Stomach (tissue), 9 donors: Measurements from ENCODE around the gene FCHSD2. TPM values are rescaled to one million over a fixed set of nuclear protein-coding genes. Genes with fewer than 3 reads are reported as not detected.

Experiments used
- DNase-seq, 2 donors: peaks; one replicate each; pipeline versions ENCODE4 v3.0.0 to v3.0.0-alpha.2; 2013 to 2019
- H3K27ac ChIP-seq, 5 donors: fragments of 200-600 bp in 4 of 5; sonication (generic) in 4 of 5; one replicate each; pipeline ENCODE4 v1.5.1; 2013 to 2019; ENCODE audit warnings: mild to moderate bottlenecking in 1 of 5, moderate library complexity in 1 of 5
- H3K27me3 ChIP-seq, 3 donors: fragments of 200-600 bp; sonication (generic); one replicate each; pipeline ENCODE4 v1.5.1; 2017 to 2019; ENCODE audit warnings: mixed run types in 1 of 3
- H3K36me3 ChIP-seq, 4 donors: fragments of 200-600 bp; sonication (generic); 1 replicate in 3 of 4; 2 replicates in 1 of 4; pipeline ENCODE4 v1.5.1; 2016 to 2019
- H3K4me1 ChIP-seq, 4 donors: fragments of 200-600 bp; sonication (generic); one replicate each; pipeline ENCODE4 v1.5.1; 2016 to 2019
- H3K4me3 ChIP-seq, 4 donors: fragments of 200-600 bp; sonication (generic) in 3 of 4; one replicate each; pipeline ENCODE4 v1.5.1; 2016 to 2019; ENCODE audit warnings: mild to moderate bottlenecking in 1 of 4
- H3K9me3 ChIP-seq, 4 donors: fragments of 200-600 bp; sonication (generic); one replicate each; pipeline ENCODE4 v1.5.1; 2016 to 2019
- CTCF ChIP-seq, 7 experiments: fragments of 450-650 bp in 4 of 7; fragments of 200-600 bp in 3 of 7; sonication (generic) in 3 of 7; IDR thresholded peaks; one replicate each; pipeline ENCODE4 v1.5.1; 2016 to 2019; ENCODE audit warnings: antibody characterized with exemption in 7 of 7, control low read depth in 2 of 7, mild to moderate bottlenecking in 1 of 7
- EP300 ChIP-seq: sonication (generic); formaldehyde crosslinking; IDR thresholded peaks from one replicate; pipeline ENCODE4 v1.6.1; 2017; ENCODE audit warnings: antibody characterized with exemption
- POLR2A ChIP-seq, 4 donors: fragments of 450-650 bp; IDR thresholded peaks; one replicate each; pipeline ENCODE4 v1.6.1; 2016; ENCODE audit warnings: antibody characterized with exemption in 4 of 4, control low read depth in 2 of 4, mild to moderate bottlenecking in 1 of 4, moderate library complexity in 1 of 4
- POLR2AphosphoS5 ChIP-seq, 3 donors: sonication (generic); formaldehyde crosslinking; IDR thresholded peaks; one replicate each; pipeline ENCODE4 v1.6.1; 2016; ENCODE audit warnings: antibody characterized with exemption in 3 of 3
- WGBS, 5 donors: extraction: QIAGEN DNeasy Blood & Tissue Kit in 3 of 5; methylation state at CpG; one replicate each; pipeline versions ENCODE4 v1.1.5 to v1.1.7; 2013 to 2018; 5-methylcytosine and 5-hydroxymethylcytosine counted together
- intact Hi-C: fragments of 100-400 bp; cut with DNase I; formaldehyde crosslinking; loops from one replicate; pipeline ENCODE4 v1.15.1; 2023; ENCODE audit warnings: low total_unique reads
- polyA plus RNA-seq, 3 donors: library from polyadenylated mRNA; stranded (reverse); fragments of 200-250 nt; gene quantifications; one replicate each; pipeline ENCODE4 v1.2.3, GENCODE V29; 2013
- total RNA-seq, 5 donors: library from RNA; depleted of rRNA; stranded (reverse); fragments of >200 nt; gene quantifications; one replicate each; pipeline versions ENCODE4 v1.1.0 to v1.2.3, GENCODE V29; 2014 to 2016
- donor health status: healthy with polysubstance abuse.
- donor health status: Bipolar disorder and iron deficiency.
- donor health status: healthy.

Gene FCHSD2
- total and polyA plus RNA-seq, 8 donors: 5.7 to 64.3 (median 15.9) TPM

DNA sequence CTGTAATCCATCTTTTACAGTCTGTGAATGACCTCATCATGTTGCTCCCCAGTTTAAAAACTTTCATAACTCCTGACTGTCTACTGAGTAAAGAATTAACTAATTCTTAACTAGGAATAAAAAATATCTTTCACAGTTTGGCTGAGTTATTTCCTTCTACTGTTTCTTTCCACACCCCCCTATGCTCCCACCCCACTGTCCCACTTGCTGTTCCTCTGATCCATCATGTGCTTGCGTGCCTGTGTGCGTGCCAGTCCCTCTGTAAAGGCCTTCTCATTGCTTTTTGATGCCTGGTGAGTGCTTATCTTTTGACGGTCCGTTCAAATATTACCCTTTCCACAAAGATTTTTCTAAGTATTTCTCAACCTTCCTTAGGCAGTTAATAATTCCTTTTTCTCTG lies 272.3 kb downstream of the FCHSD2 start:
- H3K9me3 ChIP-seq: no peaks in the 10 kb centered on the region
- WGBS, 5 donors: 45 to 73% (median 70%) methylated on average over 4 of the region's 4 CpGs
- no peak for TF ChIP-seq POLR2AphosphoS5 (IDR thresholded peaks at IDR 0.05)
- no peak for TF ChIP-seq POLR2A (IDR thresholded peaks at IDR 0.05)
- no peak for TF ChIP-seq CTCF (IDR thresholded peaks at IDR 0.05)
- TF ChIP-seq EP300: no peak
- no peak overlapping the region for H3K27ac ChIP-seq
- peak in 1 of 2 donors; percentile 28 for DNase-seq
- H3K27me3 ChIP-seq: no peaks in the 10 kb centered on the region
- peaks cover 0 to 21% (median 18%) of the 10 kb centered on the region in 4 donors for H3K36me3 ChIP-seq
- peaks cover 0 to 8% (median 3%) of the 10 kb centered on the region in 4 donors for H3K4me1 ChIP-seq
- intact Hi-C loops: no loop called here
- H3K4me3 ChIP-seq: no peak overlapping the region

GRCh38 chr11:72867970-72868369 lies 274.1 kb downstream of the FCHSD2 start:
- Histone ChIP-seq H3K27ac (no peak overlapping the region), H3K4me1 (peaks cover 0 to 14% (median 6%) of the 10 kb centered on the region in 4 donors), H3K27me3 (no peaks in the 10 kb centered on the region), H3K4me3 (no peak overlapping the region), H3K9me3 (no peaks in the 10 kb centered on the region), H3K36me3 (peaks cover 0 to 18% (median 15%) of the 10 kb centered on the region in 4 donors)
- intact Hi-C loops: no loop called here
- WGBS, 5 donors: 93 to 99% (median 98%) methylated on average over 5 of the region's 5 CpGs
- DNase-seq: no peak
- no peak for TF ChIP-seq POLR2A (IDR thresholded peaks at IDR 0.05)
- no peak for TF ChIP-seq CTCF (IDR thresholded peaks at IDR 0.05)
- no peak for TF ChIP-seq POLR2AphosphoS5 (IDR thresholded peaks at IDR 0.05)
- TF ChIP-seq EP300: no peak

- no peak overlapping the region for H3K27ac ChIP-seq
- WGBS, 5 donors: 39 to 56% (median 53%) methylated on average over 5 of the region's 5 CpGs
These were observed 277.1 kb downstream of the FCHSD2 start for GRCh38 chr11:72864702-72865655.

More at GRCh38 chr11:72864702-72865655, 277.1 kb downstream of the FCHSD2 start:
- TF ChIP-seq POLR2AphosphoS5 (IDR thresholded peaks at IDR 0.05) (no peak), POLR2A (IDR thresholded peaks at IDR 0.05) (no peak), CTCF (IDR thresholded peaks at IDR 0.05) (no peak), EP300 (no peak)
- Histone ChIP-seq H3K27me3 (no peaks in the 10 kb centered on the region), H3K4me3 (no peak overlapping the region), H3K9me3 (no peaks in the 10 kb centered on the region), H3K36me3 (peaks cover 0 to 18% (median 15%) of the 10 kb centered on the region in 4 donors), H3K4me1 (peaks cover 0 to 14% (median 6%) of the 10 kb centered on the region in 4 donors)
- intact Hi-C loops: no loop called here
- DNase-seq: peak in 1 of 2 donors; percentile 74
